ENCODE results near the gene YAP1. TPM values are rescaled to one million over a fixed set of nuclear protein-coding genes. Genes with fewer than 3 reads are reported as not detected.

YAP1 gene
- total and polyA plus RNA-seq, 5 donors: 32.0 to 112 (median 103) TPM

DNA sequence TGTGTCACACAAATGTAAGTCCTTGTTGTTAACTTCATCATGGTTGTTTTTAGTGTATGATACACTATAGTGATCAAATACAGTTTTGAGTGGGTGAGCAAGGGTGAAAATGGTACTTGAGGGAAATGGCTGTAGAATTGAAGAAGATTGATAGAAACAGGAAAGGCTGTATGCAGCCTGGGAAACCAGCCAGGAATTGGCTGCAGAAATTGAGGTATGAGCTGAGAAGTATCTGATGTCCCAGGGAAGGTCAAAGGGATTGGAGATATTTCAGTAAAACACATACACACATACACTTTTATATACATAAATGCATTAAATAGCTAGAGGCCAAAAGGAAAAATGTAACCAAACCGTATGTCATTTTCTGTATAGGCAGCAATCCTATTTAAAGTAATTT is 13.1 kb upstream of the YAP1 start:
- WGBS: 88% methylated on average over 1 of the region's 1 CpG
- H3K9me3 ChIP-seq (ENCODE audit: control insufficient read depth, low read length): no peaks in the 10 kb centered on the region
- no peak for DNase-seq
- ATAC-seq: no peak
- H3K27me3 ChIP-seq (ENCODE audit: control insufficient read depth, insufficient read depth): no peaks in the 10 kb centered on the region
- H3K27ac ChIP-seq (ENCODE audit: low read length): no peak overlapping the region
- no peak overlapping the region for H3K4me3 ChIP-seq (ENCODE audit: low read length)
- intact Hi-C loops (cut with DNase I): no loop called here
- H3K4me1 ChIP-seq (ENCODE audit: control insufficient read depth, insufficient read depth, low read length): no peaks in the 10 kb centered on the region

DNA sequence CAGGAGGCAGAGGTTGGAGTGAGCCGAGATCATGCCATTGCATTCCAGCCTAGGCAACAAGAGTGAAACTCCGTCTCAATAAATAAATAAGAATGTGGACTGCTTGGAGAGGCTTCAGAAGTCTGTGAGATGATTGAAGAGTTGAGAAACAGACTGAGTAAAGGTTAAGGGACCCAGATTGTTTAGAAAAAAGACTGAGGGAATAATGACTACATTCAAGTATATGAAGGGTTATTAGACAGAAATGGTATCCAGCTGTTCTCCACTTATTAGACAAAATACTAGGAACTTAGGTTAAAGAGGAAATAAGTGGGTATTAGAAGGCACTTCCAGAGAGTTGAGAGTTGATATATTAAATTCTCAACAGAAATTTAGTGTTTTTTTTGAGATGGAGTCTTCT is 10.5 kb upstream of the YAP1 start:
- Histone ChIP-seq H3K4me3 (ENCODE audit: low read length) (no peak overlapping the region), H3K27me3 (ENCODE audit: control insufficient read depth, insufficient read depth) (no peaks in the 10 kb centered on the region), H3K4me1 (ENCODE audit: control insufficient read depth, insufficient read depth, low read length) (no peaks in the 10 kb centered on the region), H3K9me3 (ENCODE audit: control insufficient read depth, low read length) (no peaks in the 10 kb centered on the region), H3K27ac (ENCODE audit: low read length) (no peak overlapping the region)
- DNase-seq: no peak
- intact Hi-C loops (cut with DNase I): loop anchor here in 1 of 4 donors (10.0 kb wide), 1 partner anchor 165 kb away; no protein-coding TSS in a partner anchor
- WGBS: 95% methylated on average over 2 of the region's 2 CpGs
- ATAC-seq: no peak

DNA sequence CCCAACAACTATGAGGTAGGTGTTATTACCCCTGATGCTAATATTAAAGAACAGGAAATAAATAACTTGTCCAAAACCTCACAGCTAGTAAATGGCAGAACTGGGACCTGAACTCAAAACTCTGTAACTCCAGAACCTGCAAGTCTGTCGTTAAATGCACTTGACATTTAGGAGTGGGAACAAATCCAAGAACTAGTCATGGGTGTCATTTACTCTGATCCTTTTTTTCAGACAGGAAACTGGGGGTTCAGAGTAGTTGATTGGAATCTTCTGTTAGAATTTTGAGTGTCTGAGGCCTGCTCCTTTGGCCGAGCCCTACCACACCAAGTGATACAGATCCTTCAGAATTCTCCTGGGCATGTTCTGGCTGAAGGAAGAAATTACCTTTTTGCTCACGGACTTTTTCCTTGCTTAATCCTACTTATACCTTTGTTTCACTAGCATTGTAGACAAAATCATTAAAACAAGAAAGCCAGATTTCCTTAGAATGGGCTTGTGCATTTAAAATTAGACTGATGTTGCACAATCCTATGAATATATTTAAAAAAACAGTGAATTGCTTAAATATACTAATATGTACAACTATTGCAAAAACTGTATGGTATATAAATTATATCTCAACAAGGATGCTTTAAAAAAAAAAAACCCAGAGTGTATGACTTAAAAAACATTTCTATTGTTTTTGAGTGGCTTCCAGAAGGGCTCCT is 1.4 kb upstream of the YAP1 start:
- Histone ChIP-seq H3K4me3 (ENCODE audit: low read length) (no peak overlapping the region), H3K4me1 (ENCODE audit: control insufficient read depth, insufficient read depth, low read length) (no peaks in the 10 kb centered on the region), H3K27me3 (ENCODE audit: control insufficient read depth, insufficient read depth) (no peaks in the 10 kb centered on the region), H3K9me3 (ENCODE audit: control insufficient read depth, low read length) (no peaks in the 10 kb centered on the region), H3K27ac (ENCODE audit: low read length) (no peak overlapping the region)
- intact Hi-C loops (cut with DNase I): loop anchor here in 2 of 4 donors (5.0 to 10.0 kb wide), 2 partner anchors 156 to 158 kb away; no protein-coding TSS in a partner anchor
- ATAC-seq (no peak), DNase-seq (no peak)
- 64% methylated on average over 3 of the region's 3 CpGs for WGBS

DNA sequence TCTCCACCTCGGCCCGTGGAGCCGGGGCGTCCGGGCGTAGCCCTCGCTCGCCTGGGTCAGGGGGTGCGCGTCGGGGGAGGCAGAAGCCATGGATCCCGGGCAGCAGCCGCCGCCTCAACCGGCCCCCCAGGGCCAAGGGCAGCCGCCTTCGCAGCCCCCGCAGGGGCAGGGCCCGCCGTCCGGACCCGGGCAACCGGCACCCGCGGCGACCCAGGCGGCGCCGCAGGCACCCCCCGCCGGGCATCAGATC is 439 bp downstream of the YAP1 start:
- no peak for DNase-seq
- Histone ChIP-seq H3K4me3 (ENCODE audit: low read length) (peak overlapping the region; percentile 99), H3K27ac (ENCODE audit: low read length) (peak overlapping the region; percentile 97), H3K4me1 (ENCODE audit: control insufficient read depth, insufficient read depth, low read length) (no peaks in the 10 kb centered on the region), H3K27me3 (ENCODE audit: control insufficient read depth, insufficient read depth) (no peaks in the 10 kb centered on the region), H3K9me3 (ENCODE audit: control insufficient read depth, low read length) (no peaks in the 10 kb centered on the region)
- intact Hi-C loops (cut with DNase I): loop anchor here in 2 of 4 donors (10.0 kb wide), 4 partner anchors 54 to 154 kb away; no protein-coding TSS in a partner anchor
- WGBS: under 1% methylated on average over 31 of the region's 31 CpGs
- peak; percentile 3 to 19 for ATAC-seq

DNA sequence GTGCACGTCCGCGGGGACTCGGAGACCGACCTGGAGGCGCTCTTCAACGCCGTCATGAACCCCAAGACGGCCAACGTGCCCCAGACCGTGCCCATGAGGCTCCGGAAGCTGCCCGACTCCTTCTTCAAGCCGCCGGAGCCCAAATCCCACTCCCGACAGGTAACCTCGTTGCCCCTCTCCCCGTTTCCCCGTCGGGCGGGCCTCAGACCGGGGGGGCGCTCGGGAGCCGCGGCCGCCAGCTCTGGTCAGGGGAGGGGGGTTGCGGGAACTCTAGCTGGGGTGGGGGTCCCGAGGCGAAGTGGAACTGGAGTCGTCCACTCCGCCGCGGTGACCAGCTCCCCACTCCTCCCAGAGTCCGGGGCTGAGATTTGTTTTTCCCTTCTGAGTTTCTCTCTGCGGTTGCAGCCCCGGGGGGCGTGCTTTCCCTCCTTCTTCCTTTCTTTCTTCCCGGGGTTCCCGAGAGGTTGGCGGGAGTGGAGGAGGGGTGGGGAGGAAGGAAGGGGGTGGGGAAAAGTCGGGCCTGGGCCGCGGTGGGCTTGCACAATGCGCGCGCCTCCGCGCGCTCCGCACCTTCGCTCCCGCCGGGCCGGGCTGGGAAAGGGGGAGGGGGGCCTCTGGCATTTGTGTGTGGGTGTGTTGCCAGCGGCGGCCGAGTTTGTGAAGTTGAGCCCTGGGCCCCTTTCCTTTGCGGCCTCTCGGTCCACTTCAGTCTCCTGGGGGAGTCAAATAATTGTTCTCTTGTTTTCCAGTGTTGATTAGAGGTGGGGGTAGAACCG is 952 bp downstream of the YAP1 start:
- intact Hi-C loops (cut with DNase I): loop anchor here in 2 of 4 donors (10.0 kb wide), 4 partner anchors 54 to 154 kb away; no protein-coding TSS in a partner anchor
- under 1% methylated on average over 61 of the region's 61 CpGs for WGBS
- no peaks in the 10 kb centered on the region for H3K27me3 ChIP-seq (ENCODE audit: control insufficient read depth, insufficient read depth)
- DNase-seq (peak; percentile 75 to 91 (median 87)), ATAC-seq (peak; percentile 63 to 79)
- peak overlapping the region; percentile 99 for H3K27ac ChIP-seq (ENCODE audit: low read length)
- peak overlapping the region; percentile 99 for H3K4me3 ChIP-seq (ENCODE audit: low read length)
- no peaks in the 10 kb centered on the region for H3K9me3 ChIP-seq (ENCODE audit: control insufficient read depth, low read length)
- no peaks in the 10 kb centered on the region for H3K4me1 ChIP-seq (ENCODE audit: control insufficient read depth, insufficient read depth, low read length)

DNA sequence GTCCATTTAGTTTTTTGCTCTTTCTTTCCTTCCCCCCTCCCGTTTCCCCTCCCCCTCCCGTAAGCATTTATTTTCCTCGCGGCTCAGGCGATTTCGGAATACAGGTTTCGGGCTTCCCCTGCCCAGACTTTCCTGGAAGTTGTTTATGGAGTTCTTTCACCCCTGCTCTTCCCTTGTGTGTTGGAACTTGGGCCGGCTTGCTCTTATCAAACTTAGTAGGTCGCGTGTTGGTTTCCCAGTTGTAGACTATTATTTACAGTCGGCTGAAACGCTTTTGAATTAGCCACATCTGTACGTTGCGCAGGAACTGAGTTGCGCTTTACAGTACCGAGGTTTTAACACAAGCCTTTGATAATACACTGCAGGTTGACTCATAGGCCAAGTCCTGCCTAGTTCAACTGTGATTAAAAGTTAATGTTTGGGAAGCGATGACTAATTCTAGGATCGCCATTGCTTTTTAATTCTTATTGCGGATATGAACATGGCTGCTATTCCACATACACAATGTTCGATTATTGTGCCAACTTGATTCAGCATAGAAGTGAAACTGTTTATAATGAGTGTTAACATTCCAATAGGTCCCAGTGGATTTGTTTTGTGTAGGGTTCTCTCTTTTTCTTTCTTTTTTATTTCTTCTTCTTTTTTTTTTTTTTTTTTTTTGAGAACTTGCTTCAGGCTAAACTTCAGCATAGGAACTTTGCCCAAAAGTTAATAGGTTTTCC is 1.7 kb downstream of the YAP1 start:
- intact Hi-C loops (cut with DNase I): loop anchor here in 2 of 4 donors (10.0 kb wide), 4 partner anchors 53 to 153 kb away; no protein-coding TSS in a partner anchor
- WGBS: under 1% methylated on average over 20 of the region's 20 CpGs
- peak overlapping the region; percentile 99 for H3K27ac ChIP-seq (ENCODE audit: low read length)
- no peaks in the 10 kb centered on the region for H3K27me3 ChIP-seq (ENCODE audit: control insufficient read depth, insufficient read depth)
- peak; percentile 28 to 72 for ATAC-seq
- H3K4me3 ChIP-seq (ENCODE audit: low read length): peak overlapping the region; percentile 99
- DNase-seq: peak in 2 of 3 donors; percentile 31 to 49
- H3K9me3 ChIP-seq (ENCODE audit: control insufficient read depth, low read length): no peaks in the 10 kb centered on the region
- no peaks in the 10 kb centered on the region for H3K4me1 ChIP-seq (ENCODE audit: control insufficient read depth, insufficient read depth, low read length)

DNA sequence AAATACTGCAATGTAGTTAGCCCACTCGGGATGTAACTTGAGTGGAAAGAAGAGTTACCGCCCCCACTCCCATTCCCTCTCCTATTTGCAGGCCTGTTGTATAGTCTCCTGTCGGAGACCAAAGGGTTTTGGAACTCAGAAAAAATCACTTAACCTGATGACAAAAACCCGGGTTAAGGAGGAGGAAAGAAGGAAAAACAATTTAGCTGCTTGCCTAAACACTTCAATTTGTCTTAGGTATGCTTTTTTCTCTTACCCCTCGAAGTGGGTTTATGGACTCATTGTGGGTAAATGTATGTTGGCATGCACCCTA is 2.2 kb downstream of the YAP1 start:
- 15% methylated on average over 5 of the region's 5 CpGs for WGBS
- peak overlapping the region; percentile 99 for H3K4me3 ChIP-seq (ENCODE audit: low read length)
- intact Hi-C loops (cut with DNase I): loop anchor here in 2 of 4 donors (10.0 kb wide), 4 partner anchors 52 to 152 kb away; no protein-coding TSS in a partner anchor
- DNase-seq (no peak), ATAC-seq (no peak)
- no peaks in the 10 kb centered on the region for H3K9me3 ChIP-seq (ENCODE audit: control insufficient read depth, low read length)
- no peaks in the 10 kb centered on the region for H3K27me3 ChIP-seq (ENCODE audit: control insufficient read depth, insufficient read depth)
- peak overlapping the region; percentile 90 for H3K27ac ChIP-seq (ENCODE audit: low read length)
- peaks cover 1% of the 10 kb centered on the region for H3K4me1 ChIP-seq (ENCODE audit: control insufficient read depth, insufficient read depth, low read length)

DNA sequence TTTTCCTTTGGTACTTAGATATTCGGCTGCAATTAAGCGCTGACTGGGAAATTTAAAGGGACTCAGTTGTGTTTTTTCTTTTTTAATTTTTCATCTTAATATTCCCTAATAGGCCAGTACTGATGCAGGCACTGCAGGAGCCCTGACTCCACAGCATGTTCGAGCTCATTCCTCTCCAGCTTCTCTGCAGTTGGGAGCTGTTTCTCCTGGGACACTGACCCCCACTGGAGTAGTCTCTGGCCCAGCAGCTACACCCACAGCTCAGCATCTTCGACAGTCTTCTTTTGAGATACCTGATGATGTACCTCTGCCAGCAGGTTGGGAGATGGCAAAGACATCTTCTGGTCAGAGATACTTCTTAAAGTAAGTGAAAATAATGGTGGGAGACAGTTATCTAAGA is 3.8 kb downstream of the YAP1 start:
- DNase-seq (no peak), ATAC-seq (no peak)
- Histone ChIP-seq H3K4me3 (ENCODE audit: low read length) (no peak overlapping the region), H3K27me3 (ENCODE audit: control insufficient read depth, insufficient read depth) (no peaks in the 10 kb centered on the region), H3K9me3 (ENCODE audit: control insufficient read depth, low read length) (no peaks in the 10 kb centered on the region), H3K27ac (ENCODE audit: low read length) (peak overlapping the region; percentile 7), H3K4me1 (ENCODE audit: control insufficient read depth, insufficient read depth, low read length) (peaks cover 1% of the 10 kb centered on the region)
- 59% methylated on average over 4 of the region's 4 CpGs for WGBS
- intact Hi-C loops (cut with DNase I): loop anchor here in 2 of 4 donors (10.0 kb wide), 4 partner anchors 51 to 151 kb away; no protein-coding TSS in a partner anchor

DNA sequence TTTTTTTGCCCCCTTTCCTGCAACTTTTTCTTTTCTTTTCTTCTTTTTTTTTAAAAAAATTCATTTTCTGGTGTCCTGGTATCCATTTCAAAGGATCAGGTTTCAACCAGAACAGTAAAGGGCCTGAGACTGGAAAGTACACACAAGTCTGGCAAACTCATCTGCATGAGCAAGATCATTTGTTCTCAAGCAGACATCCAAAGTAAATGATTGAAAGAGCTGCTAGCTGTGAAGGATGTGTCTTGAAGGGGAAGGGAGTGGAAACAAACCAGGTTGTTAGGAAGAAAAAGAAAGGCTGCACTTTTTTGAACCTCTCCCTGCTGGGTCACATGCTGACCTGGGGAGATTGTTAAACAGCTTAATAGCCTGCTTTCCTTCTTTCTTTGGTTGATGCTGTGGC is 5.3 kb downstream of the YAP1 start:
- ATAC-seq (no peak), DNase-seq (no peak)
- Histone ChIP-seq H3K9me3 (ENCODE audit: control insufficient read depth, low read length) (no peaks in the 10 kb centered on the region), H3K27ac (ENCODE audit: low read length) (no peak overlapping the region), H3K4me3 (ENCODE audit: low read length) (no peak overlapping the region), H3K4me1 (ENCODE audit: control insufficient read depth, insufficient read depth, low read length) (peaks cover 1% of the 10 kb centered on the region), H3K27me3 (ENCODE audit: control insufficient read depth, insufficient read depth) (no peaks in the 10 kb centered on the region)
- intact Hi-C loops (cut with DNase I): loop anchor here in 2 of 4 donors (10.0 kb wide), 4 partner anchors 49 to 149 kb away; no protein-coding TSS in a partner anchor

DNA sequence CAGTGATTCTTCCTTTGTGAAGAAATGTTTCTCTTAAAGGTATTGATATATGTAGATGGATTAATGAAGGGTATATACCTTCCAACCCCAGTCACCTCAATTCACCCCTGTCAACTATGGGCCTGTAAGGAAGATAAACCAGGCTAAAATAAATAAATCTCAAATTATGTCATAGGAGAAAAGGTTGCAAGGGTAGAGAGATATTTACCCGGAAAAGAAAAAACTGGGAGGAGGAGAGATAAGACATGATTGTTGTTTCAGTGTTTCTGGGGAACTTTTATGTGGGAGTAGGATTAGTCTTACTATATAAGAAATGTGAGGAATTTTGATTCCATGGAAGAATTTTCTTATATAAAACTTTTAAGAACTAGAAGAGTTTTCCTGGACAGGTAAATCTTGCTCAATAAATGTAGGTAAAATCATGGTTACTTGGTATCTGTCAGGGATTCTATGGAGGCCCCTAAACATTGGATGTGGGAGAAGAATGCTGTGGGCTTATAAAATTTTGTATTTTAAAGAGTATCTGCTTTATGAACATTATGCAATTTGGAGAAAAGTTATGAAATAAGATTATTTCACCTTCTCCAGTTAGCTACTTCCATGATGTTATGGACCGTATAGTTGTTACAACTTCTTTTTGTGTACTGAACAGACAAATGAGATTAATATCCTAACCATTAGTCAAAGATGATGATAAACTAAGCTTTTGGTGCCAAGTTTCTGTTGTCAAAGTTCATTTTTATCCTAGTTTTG is 6.4 kb downstream of the YAP1 start:
- no peak for DNase-seq
- intact Hi-C loops (cut with DNase I): loop anchor here in 2 of 4 donors (10.0 kb wide), 4 partner anchors 48 to 148 kb away; no protein-coding TSS in a partner anchor
- H3K4me3 ChIP-seq (ENCODE audit: low read length): no peak overlapping the region
- no peak overlapping the region for H3K27ac ChIP-seq (ENCODE audit: low read length)
- 44% methylated on average over 2 of the region's 2 CpGs for WGBS
- peaks cover 1% of the 10 kb centered on the region for H3K4me1 ChIP-seq (ENCODE audit: control insufficient read depth, insufficient read depth, low read length)
- no peaks in the 10 kb centered on the region for H3K27me3 ChIP-seq (ENCODE audit: control insufficient read depth, insufficient read depth)
- ATAC-seq: no peak
- H3K9me3 ChIP-seq (ENCODE audit: control insufficient read depth, low read length): no peaks in the 10 kb centered on the region
